Measurements from ENCODE around the gene C22orf39.
A peak's percentile ranks its signal among the peaks of the same experiment; 100 is the strongest.

The C22orf39 gene, protein sequence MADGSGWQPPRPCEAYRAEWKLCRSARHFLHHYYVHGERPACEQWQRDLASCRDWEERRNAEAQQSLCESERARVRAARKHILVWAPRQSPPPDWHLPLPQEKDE

DNA sequence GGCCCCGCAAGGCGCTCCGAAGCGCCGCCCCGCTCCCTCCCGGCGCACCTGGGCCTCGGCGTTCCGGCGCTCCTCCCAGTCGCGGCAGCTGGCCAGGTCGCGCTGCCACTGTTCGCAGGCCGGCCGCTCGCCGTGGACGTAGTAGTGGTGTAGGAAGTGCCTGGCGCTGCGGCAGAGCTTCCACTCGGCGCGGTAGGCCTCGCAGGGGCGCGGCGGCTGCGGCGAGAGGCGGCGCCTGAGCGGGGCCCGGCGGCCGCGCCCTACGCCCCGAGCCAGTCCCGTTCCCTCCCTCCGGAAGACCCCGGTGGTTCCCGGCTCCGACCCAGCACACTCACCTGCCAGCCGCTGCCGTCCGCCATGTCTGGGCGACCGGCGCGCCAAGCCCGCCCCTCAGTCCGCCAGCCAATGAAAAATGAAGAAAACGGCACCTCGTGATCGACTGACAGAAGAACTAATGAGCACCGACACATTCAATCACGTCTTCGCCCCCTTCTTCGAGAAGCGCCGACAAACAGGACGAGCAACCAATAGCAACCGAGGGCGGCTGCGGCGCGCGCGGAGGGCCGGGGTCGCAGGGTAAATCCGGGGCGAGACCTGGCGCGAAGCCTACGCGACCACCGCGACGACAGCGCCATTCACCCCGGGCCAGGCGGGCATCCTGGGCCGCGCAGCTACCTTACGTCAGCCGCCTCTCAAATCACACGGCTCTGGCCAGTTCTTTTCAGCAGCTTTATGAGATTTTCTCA lies at the start of gene C22orf39:
C22orf39 (minus strand) TSS at position 382 of the 746 bp plus-strand sequence; CDS start at position 359, 23 bp downstream.
- TF ChIP-seq ZNF274 (IDR thresholded peaks at IDR 0.05; ENCODE audit: low read depth, low read length): no peak

DNA sequence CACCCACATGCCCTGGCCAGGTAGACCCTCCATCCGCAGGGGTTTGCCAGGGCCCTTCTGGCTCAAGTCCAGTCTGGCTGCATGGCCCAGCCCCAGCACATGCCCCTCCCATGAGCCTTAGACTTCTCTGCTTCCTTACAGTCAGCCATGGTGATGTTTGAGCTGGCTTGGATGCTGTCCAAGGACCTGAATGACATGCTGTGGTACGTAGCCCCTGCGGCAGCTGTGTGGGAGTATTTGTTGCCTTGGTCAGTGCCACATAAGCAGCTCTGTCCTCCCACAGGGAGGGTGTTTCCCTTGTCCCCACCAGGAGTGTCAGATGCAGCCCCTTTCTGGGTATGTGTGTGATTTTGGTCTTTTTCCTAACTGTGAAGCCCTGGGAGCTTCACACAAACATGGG lies 49.7 kb upstream of the C22orf39 start:
- TF ChIP-seq ZNF274 (IDR thresholded peaks at IDR 0.05; ENCODE audit: low read depth, low read length): no peak
- no peak overlapping the region for H3K4me3 ChIP-seq (ENCODE audit: low read length)

More for the DNA sequence above, at the start of gene C22orf39:
- H3K4me3 ChIP-seq (ENCODE audit: low read length): peak within 1 kb of the TSS; percentile 83

DNA sequence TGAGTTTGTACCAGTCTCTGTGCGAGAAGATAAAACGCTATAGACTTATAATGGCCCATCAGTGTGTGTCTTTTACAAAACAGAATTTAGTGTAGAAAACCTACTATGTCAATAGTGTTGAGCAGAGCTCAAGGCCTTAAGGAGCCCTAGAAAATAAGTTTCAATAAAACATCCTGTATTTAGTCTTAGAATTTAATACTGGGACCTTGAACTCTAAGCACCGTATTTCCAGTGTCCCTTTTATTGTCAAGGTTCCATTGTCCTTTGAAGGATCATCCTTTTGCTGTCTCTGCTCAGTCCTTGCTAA lies 48.8 kb upstream of the C22orf39 start:
- no peak for TF ChIP-seq ZNF274 (IDR thresholded peaks at IDR 0.05; ENCODE audit: low read depth, low read length)
- H3K4me3 ChIP-seq (ENCODE audit: low read length): no peak overlapping the region

DNA sequence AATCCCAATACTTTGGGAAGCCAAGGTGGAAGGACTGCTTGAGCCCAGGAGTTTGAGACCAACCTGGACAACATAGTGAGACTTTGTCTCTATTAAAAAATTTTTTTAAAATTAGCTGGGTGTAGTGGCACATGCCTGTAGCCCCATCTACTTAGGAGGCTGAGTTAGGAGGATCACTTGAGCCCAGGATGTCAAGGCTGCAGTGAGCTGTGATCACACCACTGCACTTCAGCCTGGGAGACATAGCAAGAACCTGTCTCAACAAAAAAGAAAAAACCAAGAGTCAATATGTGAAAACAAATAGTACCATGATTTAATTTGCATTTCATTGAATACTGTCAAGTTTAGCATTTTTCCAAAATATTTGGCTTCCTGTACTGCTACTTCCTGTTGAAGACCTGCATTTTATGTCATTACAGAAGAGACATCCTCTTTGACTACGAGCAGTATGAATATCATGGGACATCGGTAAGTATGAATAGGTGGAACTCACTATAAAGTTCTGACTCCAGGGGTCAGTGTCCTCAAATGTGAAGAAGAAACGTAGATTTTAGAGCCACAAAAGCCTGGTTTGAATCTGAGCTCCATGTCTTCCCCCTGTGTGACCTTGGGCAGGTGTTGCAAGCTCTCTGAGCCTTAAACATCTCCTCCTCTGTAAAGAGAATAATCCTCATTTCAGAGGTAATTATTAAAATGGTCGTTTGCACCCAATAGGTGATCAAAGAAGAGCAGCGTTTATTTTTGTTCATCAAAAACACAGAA lies 48.2 kb upstream of the C22orf39 start:
- no peak overlapping the region for H3K4me3 ChIP-seq (ENCODE audit: low read length)
- TF ChIP-seq ZNF274 (IDR thresholded peaks at IDR 0.05; ENCODE audit: low read depth, low read length): no peak

DNA sequence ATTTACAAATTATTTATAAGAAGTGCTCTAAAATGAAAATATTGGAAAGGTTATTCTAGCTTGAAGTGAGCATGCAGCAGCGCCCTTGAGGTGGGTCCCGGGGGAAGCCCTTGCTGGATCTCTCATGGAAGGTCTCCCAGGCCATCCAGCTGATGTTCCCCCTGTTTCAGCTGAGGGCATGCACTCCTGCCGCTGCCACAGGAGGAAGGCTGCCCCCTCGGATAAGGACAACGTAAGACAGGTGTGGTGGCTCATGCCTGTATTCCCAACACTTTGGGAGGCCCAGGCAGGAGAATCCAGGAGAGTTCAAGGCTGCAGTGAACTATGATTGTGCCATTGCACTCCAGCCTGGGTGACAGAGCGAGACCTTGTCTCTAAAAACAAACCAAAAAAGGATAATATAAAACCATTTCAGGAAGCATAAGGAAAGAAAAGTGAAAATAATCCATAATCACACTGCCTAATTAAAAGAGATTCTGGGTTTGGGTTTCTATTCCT lies 47.2 kb upstream of the C22orf39 start:
- TF ChIP-seq ZNF274 (IDR thresholded peaks at IDR 0.05; ENCODE audit: low read depth, low read length): no peak
- H3K4me3 ChIP-seq (ENCODE audit: low read length): no peak overlapping the region

DNA sequence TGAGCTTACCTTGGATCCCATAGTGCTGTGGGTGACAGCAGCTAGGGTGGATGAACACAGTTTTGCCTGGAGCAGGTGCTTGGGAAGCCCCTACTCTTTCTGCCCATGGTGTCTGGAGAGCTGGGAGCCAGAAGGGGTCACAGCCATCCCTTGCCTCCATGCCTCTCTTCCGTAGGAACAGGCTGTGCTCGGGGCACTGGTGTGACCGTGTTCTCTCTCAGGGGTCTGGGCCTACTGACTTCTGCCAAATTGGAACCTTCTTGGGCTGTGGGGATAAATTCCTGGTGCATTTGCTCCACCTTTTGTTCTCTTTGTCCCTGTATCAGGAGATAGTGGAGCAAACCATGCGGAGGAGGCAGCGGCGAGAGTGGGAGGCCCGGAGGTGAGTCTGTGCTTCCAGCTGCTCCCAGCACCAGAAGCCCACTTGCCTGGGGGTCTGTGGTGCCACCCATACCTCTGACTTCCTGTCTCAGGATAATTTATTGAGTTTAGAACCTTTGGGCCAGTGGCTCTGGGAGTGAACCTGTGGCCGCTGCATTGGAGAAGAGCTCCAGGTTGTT lies 46.6 kb upstream of the C22orf39 start:
- no peak for TF ChIP-seq ZNF274 (IDR thresholded peaks at IDR 0.05; ENCODE audit: low read depth, low read length)
- no peak overlapping the region for H3K4me3 ChIP-seq (ENCODE audit: low read length)

DNA sequence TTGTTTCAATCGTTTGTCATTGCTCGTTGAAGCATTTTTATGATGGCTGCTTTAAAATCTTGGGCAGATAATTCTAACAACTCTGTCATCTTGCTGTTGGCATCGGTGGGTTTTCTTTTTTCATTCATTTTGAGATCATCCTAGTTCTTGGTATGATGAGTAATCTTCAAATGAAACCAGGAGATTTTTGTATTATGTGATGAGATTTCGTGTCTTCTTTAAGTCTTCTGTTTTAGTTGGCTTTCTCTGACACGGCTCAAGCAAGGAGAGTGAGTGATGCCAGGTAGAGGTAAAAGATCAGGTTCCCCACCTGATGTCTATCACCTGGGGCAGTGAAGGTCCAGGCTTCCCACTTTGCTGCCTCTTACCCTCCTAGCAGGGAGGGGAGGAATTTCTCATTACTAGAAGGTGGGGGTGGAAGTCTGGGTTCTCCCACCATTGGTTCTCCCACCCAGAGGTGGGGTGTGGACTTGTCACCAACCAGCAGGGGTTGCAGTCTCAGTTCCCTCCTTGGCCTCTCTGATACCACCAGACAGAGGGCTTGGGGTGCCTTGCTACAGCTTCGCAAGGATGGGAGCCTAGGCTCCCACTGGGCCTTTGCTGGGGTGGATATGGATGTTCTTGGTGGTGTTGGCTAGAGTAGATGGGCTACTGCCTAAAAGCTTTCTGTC lies 45.1 kb upstream of the C22orf39 start:
- TF ChIP-seq ZNF274 (IDR thresholded peaks at IDR 0.05; ENCODE audit: low read depth, low read length): no peak
- no peak overlapping the region for H3K4me3 ChIP-seq (ENCODE audit: low read length)

DNA sequence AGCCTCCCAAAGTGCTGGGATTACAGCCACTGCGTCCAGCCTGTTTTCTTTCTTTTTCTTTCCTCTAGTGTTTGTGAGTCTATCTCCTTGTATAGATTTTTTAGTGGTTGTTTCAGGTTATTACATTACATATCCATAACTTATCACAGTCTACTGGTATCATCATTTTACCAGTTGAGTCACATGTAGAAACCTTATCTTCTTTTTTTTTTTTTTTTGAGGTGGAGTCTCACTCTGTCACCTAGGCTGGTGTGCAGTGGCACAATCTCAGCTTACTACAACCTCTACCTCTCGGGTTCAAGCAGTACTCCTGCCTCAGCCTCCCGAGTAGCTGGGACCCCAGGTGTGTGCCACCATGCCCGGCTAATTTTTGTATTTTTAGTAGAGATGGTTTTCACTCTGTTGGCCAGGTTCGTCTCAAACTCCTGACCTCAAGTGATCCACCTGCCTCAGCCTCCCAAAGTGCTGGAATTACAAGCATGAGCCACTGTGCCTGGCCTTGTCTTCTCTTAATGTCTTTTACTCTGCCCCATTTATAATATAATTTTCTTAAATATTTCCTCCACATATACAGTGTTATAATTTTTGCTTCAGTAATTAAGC lies 43.2 kb upstream of the C22orf39 start:
- no peak overlapping the region for H3K4me3 ChIP-seq (ENCODE audit: low read length)
- no peak for TF ChIP-seq ZNF274 (IDR thresholded peaks at IDR 0.05; ENCODE audit: low read depth, low read length)

DNA sequence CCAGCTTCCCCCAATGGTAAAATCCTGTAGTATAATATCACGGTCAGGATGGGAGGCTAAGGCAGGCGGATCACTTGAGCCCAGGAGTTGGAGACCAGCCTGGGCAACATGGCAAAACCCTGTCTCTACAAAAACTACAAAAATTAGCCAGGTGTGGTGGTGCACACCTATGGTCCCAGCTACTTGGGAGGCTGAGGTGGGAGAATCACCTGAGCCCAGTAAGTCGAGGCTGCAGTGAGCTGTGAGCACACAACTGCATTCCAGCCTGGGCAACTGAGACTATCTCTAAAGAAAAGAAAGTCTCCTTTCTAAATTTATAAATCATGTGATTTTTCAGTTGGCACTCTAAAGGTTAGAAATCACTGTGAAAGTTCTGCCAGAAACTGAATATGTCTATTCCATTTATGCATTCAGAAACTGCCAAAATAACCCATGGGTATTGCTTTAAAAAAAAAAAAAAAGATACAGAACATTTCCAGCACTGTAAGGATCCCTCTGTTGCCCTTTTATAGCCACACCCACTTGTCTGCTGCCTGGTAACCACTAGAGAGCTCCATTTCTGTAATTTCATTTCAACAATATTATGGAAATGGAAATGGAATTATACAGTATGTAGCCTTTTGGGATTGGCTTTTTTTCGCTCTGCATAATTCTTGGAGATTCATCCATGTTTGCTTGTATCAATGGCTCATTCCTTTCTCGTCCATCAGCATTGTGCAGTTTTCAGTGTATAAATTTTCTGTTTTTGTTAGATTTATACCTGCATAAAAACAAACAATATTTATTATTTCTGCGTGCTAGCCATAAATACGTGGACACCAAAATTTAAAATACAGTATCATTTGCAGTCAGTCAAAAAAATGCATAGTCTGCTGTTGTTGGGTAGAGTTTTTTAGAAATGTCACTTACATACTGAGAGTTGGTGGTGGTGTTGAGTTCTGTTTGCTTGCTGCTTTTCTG lies 41.7 kb upstream of the C22orf39 start:
- no peak overlapping the region for H3K4me3 ChIP-seq (ENCODE audit: low read length)
- no peak for TF ChIP-seq ZNF274 (IDR thresholded peaks at IDR 0.05; ENCODE audit: low read depth, low read length)

DNA sequence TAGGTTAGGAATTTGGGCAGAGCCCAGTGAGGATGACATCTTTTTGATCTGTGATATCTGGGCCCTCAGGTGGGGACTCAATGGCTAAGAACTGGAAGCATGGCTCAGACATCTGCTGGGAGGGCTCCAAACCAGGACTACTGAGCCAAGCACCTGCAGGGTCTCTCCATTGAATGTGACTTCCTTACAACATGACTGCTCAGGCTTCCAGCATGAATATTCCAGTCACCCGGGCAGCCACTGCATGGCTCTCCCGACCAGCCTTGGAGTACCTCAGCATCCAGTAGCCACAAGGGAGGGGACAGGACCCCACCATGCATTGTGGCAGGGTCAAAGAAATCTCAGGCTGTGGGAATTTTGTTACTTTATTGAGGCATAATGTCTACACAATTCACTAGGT lies 40.8 kb upstream of the C22orf39 start:
- H3K4me3 ChIP-seq (ENCODE audit: low read length): no peak overlapping the region
- TF ChIP-seq ZNF274 (IDR thresholded peaks at IDR 0.05; ENCODE audit: low read depth, low read length): no peak

DNA sequence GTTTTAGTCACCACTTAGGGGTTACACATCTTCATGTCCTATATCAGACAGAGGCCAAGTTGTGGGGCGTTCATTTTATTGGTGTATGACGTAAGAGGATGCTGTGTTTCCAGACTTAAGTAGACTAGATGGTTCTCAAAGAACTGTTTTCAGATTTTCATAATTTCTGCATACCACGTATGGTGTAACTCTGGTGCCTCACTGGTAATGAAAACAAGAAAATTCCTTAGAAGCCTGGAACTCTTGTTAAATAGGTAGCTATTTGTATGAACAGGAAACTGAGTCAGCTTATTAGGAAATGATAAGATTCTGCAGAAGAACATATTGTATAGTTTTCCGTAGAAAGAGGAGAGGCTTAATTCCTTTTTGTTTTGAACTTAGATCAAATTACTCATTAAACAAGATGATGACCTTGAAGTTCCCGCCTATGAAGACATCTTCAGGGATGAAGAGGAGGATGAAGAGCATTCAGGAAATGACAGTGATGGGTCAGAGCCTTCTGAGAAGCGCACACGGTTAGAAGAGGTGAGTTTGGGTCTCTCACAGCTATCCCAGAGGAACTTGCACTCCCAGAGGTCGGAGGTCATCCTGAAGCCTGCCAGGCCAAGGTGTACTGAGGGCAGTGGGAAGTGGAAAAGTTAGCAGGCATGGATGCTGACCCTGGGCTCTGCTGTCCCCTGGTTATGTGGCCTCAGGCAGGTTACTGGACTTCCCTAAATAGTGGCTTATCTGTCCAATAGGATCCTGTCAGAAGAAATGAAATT lies 36.2 kb upstream of the C22orf39 start:
- no peak overlapping the region for H3K4me3 ChIP-seq (ENCODE audit: low read length)
- no peak for TF ChIP-seq ZNF274 (IDR thresholded peaks at IDR 0.05; ENCODE audit: low read depth, low read length)

DNA sequence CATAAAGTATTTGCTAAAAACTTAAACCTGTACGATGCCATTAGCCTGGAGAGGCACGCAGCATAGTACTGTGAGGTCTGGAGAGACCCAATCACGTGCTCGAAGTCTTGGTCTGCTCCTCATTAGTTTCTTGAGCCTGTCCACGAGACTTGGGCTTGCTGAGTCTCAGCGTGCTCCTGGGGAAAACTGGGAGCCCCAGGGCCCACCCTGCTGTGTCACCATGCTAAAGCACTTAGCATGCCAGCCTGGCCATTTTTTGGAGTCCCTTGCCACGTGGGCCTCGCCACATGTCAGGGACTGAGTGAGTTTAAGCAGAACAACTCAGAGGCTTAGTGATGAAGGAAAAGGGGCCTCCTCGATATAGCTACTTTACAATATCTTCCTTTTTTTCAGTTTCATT lies 34.8 kb upstream of the C22orf39 start:
- TF ChIP-seq ZNF274 (IDR thresholded peaks at IDR 0.05; ENCODE audit: low read depth, low read length): no peak
- no peak overlapping the region for H3K4me3 ChIP-seq (ENCODE audit: low read length)
